Tibial artery (tissue), 4 donors: ENCODE measurements around the gene JAM3.
"Not testable (repeated sequence)": the region's sequence is repeated elsewhere in the genome, so short reads cannot be mapped to it uniquely, and the experiment has no call there.

Source experiments
- DNase-seq, 2 donors: peaks; one replicate each; pipeline ENCODE4 v3.0.0-alpha.2; 2019
- H3K27ac ChIP-seq, 2 donors: fragments of 200-600 bp; sonication (generic) in 1 of 2; 1 replicate in 1 of 2; 2 replicates in 1 of 2; pipeline ENCODE4 v1.5.1; 2018 to 2019; ENCODE audit warnings: mild to moderate bottlenecking in 1 of 2
- H3K27me3 ChIP-seq, 2 donors: fragments of 200-600 bp; sonication (generic) in 1 of 2; one replicate each; pipeline versions ENCODE4 v1.5.1 to v1.6.0; 2016 to 2019
- H3K36me3 ChIP-seq, 3 donors: fragments of 200-600 bp; sonication (generic) in 2 of 3; one replicate each; pipeline ENCODE4 v1.5.1; 2016 to 2019; ENCODE audit warnings: mild to moderate bottlenecking in 2 of 3
- H3K4me1 ChIP-seq, 4 donors: fragments of 200-600 bp; sonication (generic) in 2 of 4; 1 replicate in 3 of 4; 2 replicates in 1 of 4; pipeline ENCODE4 v1.5.1; 2016 to 2019
- H3K4me3 ChIP-seq, 2 donors: fragments of 200-600 bp; sonication (generic) in 1 of 2; 1 replicate in 1 of 2; 2 replicates in 1 of 2; pipeline ENCODE4 v1.5.1; 2018 to 2019; ENCODE audit warnings: mild to moderate bottlenecking in 2 of 2
- H3K9me3 ChIP-seq, 3 donors: fragments of 200-600 bp; sonication (generic) in 1 of 3; one replicate each; pipeline ENCODE4 v1.5.1; 2016 to 2019
- CTCF ChIP-seq, 2 experiments: fragments of 200-600 bp in 1 of 2; fragments of 450-650 bp in 1 of 2; IDR thresholded peaks; one replicate each; pipeline ENCODE4 v1.5.1; 2017 to 2019; ENCODE audit warnings: antibody characterized with exemption in 2 of 2, mild to moderate bottlenecking in 1 of 2, moderate library complexity in 1 of 2
- intact Hi-C: fragments of 100-400 bp; cut with DNase I; formaldehyde crosslinking; loops from one replicate; pipeline ENCODE4 v1.15.0; 2023; ENCODE audit warnings: low total_unique reads

The JAM3 gene

GRCh38 chr11:134171951-134172350 lies 103.1 kb downstream of the JAM3 start:
- Histone ChIP-seq H3K4me3 (no peak overlapping the region), H3K9me3 (no peaks in the 10 kb centered on the region), H3K36me3 (peaks cover 15 to 71% (median 57%) of the 10 kb centered on the region in 3 donors), H3K27ac (no peak overlapping the region), H3K4me1 (no peaks in the 10 kb centered on the region), H3K27me3 (no peaks in the 10 kb centered on the region)
- TF ChIP-seq CTCF (IDR thresholded peaks at IDR 0.05) = no peak
- intact Hi-C loops = no loop called here
- DNase-seq = no peak

- peaks cover 7 to 66% (median 49%) of the 10 kb centered on the region in 3 donors for H3K36me3 ChIP-seq
- intact Hi-C loops = no loop called here
- H3K27me3 ChIP-seq = no peaks in the 10 kb centered on the region
- H3K4me3 ChIP-seq = no peak overlapping the region
- peaks cover 0 to 8% (median 0%) of the 10 kb centered on the region in 4 donors for H3K4me1 ChIP-seq
- no peak for TF ChIP-seq CTCF (IDR thresholded peaks at IDR 0.05)
- no peak for DNase-seq
- H3K9me3 ChIP-seq = no peaks in the 10 kb centered on the region
- no peak overlapping the region for H3K27ac ChIP-seq
These were observed 104.4 kb downstream of the JAM3 start for GRCh38 chr11:134173296-134173695.

GRCh38 chr11:134176284-134176683 lies 107.4 kb downstream of the JAM3 start:
- intact Hi-C loops = no loop called here
- no peaks in the 10 kb centered on the region for H3K27me3 ChIP-seq
- TF ChIP-seq CTCF (IDR thresholded peaks at IDR 0.05) = no peak
- no peak overlapping the region for H3K27ac ChIP-seq
- peaks cover 0 to 13% (median 0%) of the 10 kb centered on the region in 4 donors for H3K4me1 ChIP-seq
- no peaks in the 10 kb centered on the region for H3K9me3 ChIP-seq
- peaks cover 0 to 64% (median 41%) of the 10 kb centered on the region in 3 donors for H3K36me3 ChIP-seq
- no peak overlapping the region for H3K4me3 ChIP-seq
- DNase-seq = no peak

GRCh38 chr11:134178032-134178674 lies 109.3 kb downstream of the JAM3 start:
- intact Hi-C loops = no loop called here
- Histone ChIP-seq H3K27me3 (no peaks in the 10 kb centered on the region), H3K9me3 (no peaks in the 10 kb centered on the region), H3K36me3 (peaks cover 0 to 59% (median 31%) of the 10 kb centered on the region in 3 donors), H3K4me3 (no peak overlapping the region), H3K4me1 (peaks cover 0 to 13% (median 0%) of the 10 kb centered on the region in 4 donors), H3K27ac (peak overlapping the region in 1 of 2 donors; percentile 8)
- DNase-seq = no peak
- no peak for TF ChIP-seq CTCF (IDR thresholded peaks at IDR 0.05)

GRCh38 chr11:134181707-134182106 lies 112.8 kb downstream of the JAM3 start:
- Histone ChIP-seq H3K4me1 (peaks cover 0 to 13% (median 0%) of the 10 kb centered on the region in 4 donors), H3K27me3 (no peaks in the 10 kb centered on the region), H3K4me3 (no peak overlapping the region), H3K27ac (no peak overlapping the region), H3K36me3 (peaks cover 7 to 47% (median 20%) of the 10 kb centered on the region in 3 donors), H3K9me3 (no peaks in the 10 kb centered on the region)
- DNase-seq = no peak
- intact Hi-C loops = no loop called here
- TF ChIP-seq CTCF (IDR thresholded peaks at IDR 0.05) = no peak

GRCh38 chr11:134188092-134188491 lies 119.2 kb downstream of the JAM3 start:
- H3K27me3 ChIP-seq, DNase-seq, H3K4me1 ChIP-seq, H3K27ac ChIP-seq, H3K9me3 ChIP-seq, H3K4me3 ChIP-seq, intact Hi-C loops: not testable (repeated sequence)
- peaks cover 43 to 68% (median 51%) of the 10 kb centered on the region in 3 donors for H3K36me3 ChIP-seq
